Gastrocnemius medialis (tissue), 4 donors: ENCODE data around the gene HSH2D.

Source experiments
- POLR2A ChIP-seq, 2 donors: fragments of 450-650 bp; IDR thresholded peaks; one replicate each; pipeline ENCODE4 v1.6.1; 2017; ENCODE audit warnings: antibody characterized with exemption in 2 of 2, mild to moderate bottlenecking in 2 of 2, moderate library complexity in 2 of 2
- TF ChIP-seq, protein P1 (sequence below), 5 experiments: fragments of 450-650 bp in 3 of 5; fragments of 200-600 bp in 2 of 5; sonication (generic) in 2 of 5; IDR thresholded peaks in 4 of 5; conservative IDR thresholded peaks in 1 of 5; 1 replicate in 4 of 5; 2 replicates in 1 of 5; pipeline ENCODE4 v1.5.1; 2016 to 2019; ENCODE audit warnings: antibody characterized with exemption in 5 of 5, mild to moderate bottlenecking in 3 of 5, moderate library complexity in 3 of 5

- TF ChIP-seq, protein P1, sequence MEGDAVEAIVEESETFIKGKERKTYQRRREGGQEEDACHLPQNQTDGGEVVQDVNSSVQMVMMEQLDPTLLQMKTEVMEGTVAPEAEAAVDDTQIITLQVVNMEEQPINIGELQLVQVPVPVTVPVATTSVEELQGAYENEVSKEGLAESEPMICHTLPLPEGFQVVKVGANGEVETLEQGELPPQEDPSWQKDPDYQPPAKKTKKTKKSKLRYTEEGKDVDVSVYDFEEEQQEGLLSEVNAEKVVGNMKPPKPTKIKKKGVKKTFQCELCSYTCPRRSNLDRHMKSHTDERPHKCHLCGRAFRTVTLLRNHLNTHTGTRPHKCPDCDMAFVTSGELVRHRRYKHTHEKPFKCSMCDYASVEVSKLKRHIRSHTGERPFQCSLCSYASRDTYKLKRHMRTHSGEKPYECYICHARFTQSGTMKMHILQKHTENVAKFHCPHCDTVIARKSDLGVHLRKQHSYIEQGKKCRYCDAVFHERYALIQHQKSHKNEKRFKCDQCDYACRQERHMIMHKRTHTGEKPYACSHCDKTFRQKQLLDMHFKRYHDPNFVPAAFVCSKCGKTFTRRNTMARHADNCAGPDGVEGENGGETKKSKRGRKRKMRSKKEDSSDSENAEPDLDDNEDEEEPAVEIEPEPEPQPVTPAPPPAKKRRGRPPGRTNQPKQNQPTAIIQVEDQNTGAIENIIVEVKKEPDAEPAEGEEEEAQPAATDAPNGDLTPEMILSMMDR (IDR thresholded peaks at IDR 0.05 in 4 of 5, conservative IDR thresholded peaks at IDR 0.05 in 1 of 5), result no peak
- TF ChIP-seq POLR2A (IDR thresholded peaks at IDR 0.05), result no peak
Observed at GRCh38 chr19:16207063-16207462, 63.6 kb downstream of the HSH2D start.
